C1 segment of cervical spinal cord (tissue), 14 donors: Measurements from ENCODE around the gene LNPK.
"Not testable (repeated sequence)": the region's sequence is repeated elsewhere in the genome, so short reads cannot be mapped to it uniquely, and the experiment has no call there.

Experiments
- DNase-seq, 14 donors: peaks; one replicate each; lab custom pipeline; 2025; lab: John Stamatoyannopoulos, UW

LNPK gene

GRCh38 chr2:176001916-176002687 lies at the start of gene LNPK:
TSS of gene LNPK (minus strand) at chr2:176002267. CDS start at chr2:175995584, 6,683 bp downstream.
- DNase-seq: peak; percentile 85 to 97 (median 94)

GRCh38 chr2:176039375-176039774 lies 37.3 kb upstream of the LNPK start:
- no peak for DNase-seq

- no peak for DNase-seq
Observed at GRCh38 chr2:176038694-176039093, 36.6 kb upstream of the LNPK start.

- DNase-seq: no peak
Observed at GRCh38 chr2:176035013-176035691, 33.1 kb upstream of the LNPK start.

- no peak for DNase-seq
Observed at GRCh38 chr2:176027806-176028205, 25.7 kb upstream of the LNPK start.

GRCh38 chr2:176025932-176026331 lies 23.9 kb upstream of the LNPK start:
- DNase-seq: no peak

- no peak for DNase-seq
Observed at GRCh38 chr2:176024083-176024482, 22.0 kb upstream of the LNPK start.

GRCh38 chr2:176022048-176022447 lies 20.0 kb upstream of the LNPK start:
- DNase-seq: no peak

- no peak for DNase-seq
Observed at GRCh38 chr2:176020400-176020799, 18.3 kb upstream of the LNPK start.

- no peak for DNase-seq
Observed at GRCh38 chr2:176018708-176019107, 16.6 kb upstream of the LNPK start.

- DNase-seq: no peak
Observed at GRCh38 chr2:176009445-176009844, 7.4 kb upstream of the LNPK start.

GRCh38 chr2:176004934-176005333 lies 2.9 kb upstream of the LNPK start:
- no peak for DNase-seq

GRCh38 chr2:176003958-176004357 lies 1.9 kb upstream of the LNPK start:
- no peak for DNase-seq

GRCh38 chr2:176002688-176003210 lies 682 bp upstream of the LNPK start:
- peak in 2 of 14 donors; percentile 51 to 66 for DNase-seq

GRCh38 chr2:176001281-176001915 lies 669 bp downstream of the LNPK start:
- peak in 9 of 14 donors; percentile 46 to 75 (median 59) for DNase-seq

- DNase-seq: no peak
Observed at GRCh38 chr2:175999283-175999819, 2.7 kb downstream of the LNPK start.

GRCh38 chr2:175990099-175990498 lies 12.0 kb downstream of the LNPK start:
- DNase-seq: no peak

GRCh38 chr2:175987126-175987525 lies 14.9 kb downstream of the LNPK start:
- not testable (repeated sequence) for DNase-seq

- no peak for DNase-seq
Observed at GRCh38 chr2:175984846-175985245, 17.2 kb downstream of the LNPK start.

- DNase-seq: no peak
Observed at GRCh38 chr2:175981551-175981950, 20.5 kb downstream of the LNPK start.

- no peak for DNase-seq
Observed at GRCh38 chr2:175976391-175977157, 25.5 kb downstream of the LNPK start.
